MM.1S (cell line): ENCODE results near the gene TAF1A.

Source experiments
- DNase-seq: peaks from one replicate; pipeline ENCODE4 v3.0.0-alpha.2; 2015
- H2AFZ ChIP-seq: fragments of 300-600 bp; sonication (generic); 2 replicates; pipeline ENCODE4 v1.6.0; 2016; ENCODE audit warnings: antibody characterized with exemption, low read length
- H3F3A ChIP-seq: fragments of 300-600 bp; sonication (generic); 2 replicates; pipeline ENCODE4 v1.6.1; 2016; ENCODE audit warnings: mild to moderate bottlenecking, antibody characterized with exemption, low read length, moderate library complexity, mixed read lengths; ENCODE audit not compliant: insufficient read depth
- H3K27ac ChIP-seq: fragments of 300-600 bp; sonication (generic); 2 replicates; pipeline ENCODE4 v1.5.1; 2016; ENCODE audit warnings: mild to moderate bottlenecking, low read length
- H3K27me3 ChIP-seq: fragments of 300-600 bp; sonication (generic); replicated peaks from 2 replicates; pipeline ENCODE4 v1.6.0; 2016; ENCODE audit warnings: low read length; ENCODE audit not compliant: insufficient read depth
- H3K36me3 ChIP-seq: fragments of 300-600 bp; sonication (generic); replicated peaks from 2 replicates; pipeline ENCODE4 v1.6.1; 2016; ENCODE audit warnings: mild to moderate bottlenecking, low read length, mixed read lengths; ENCODE audit not compliant: insufficient read depth
- H3K4me1 ChIP-seq: fragments of 300-600 bp; sonication (generic); 2 replicates; pipeline ENCODE4 v1.6.1; 2016; ENCODE audit warnings: low read length, mixed read lengths
- H3K4me2 ChIP-seq: fragments of 300-600 bp; sonication (generic); 2 replicates; pipeline ENCODE4 v1.6.0; 2016; ENCODE audit warnings: low read depth, low read length
- H3K4me3 ChIP-seq: fragments of 300-600 bp; sonication (generic); 2 replicates; pipeline ENCODE4 v1.5.1; 2016; ENCODE audit warnings: low read length, mixed read lengths
- H3K79me2 ChIP-seq: fragments of 300-600 bp; sonication (generic); 2 replicates; pipeline ENCODE4 v1.6.1; 2016; ENCODE audit warnings: mixed run types, low read length, mixed read lengths
- H3K9ac ChIP-seq: fragments of 300-600 bp; sonication (generic); 2 replicates; pipeline ENCODE4 v1.6.1; 2016; ENCODE audit warnings: low read length, mixed read lengths
- H3K9me2 ChIP-seq: fragments of 300-600 bp; sonication (generic); replicated peaks from 2 replicates; pipeline ENCODE4 v1.6.1; 2016; ENCODE audit warnings: mild to moderate bottlenecking, low read length, mixed read lengths; ENCODE audit not compliant: insufficient read depth
- H3K9me3 ChIP-seq: fragments of 300-600 bp; sonication (generic); replicated peaks from 2 replicates; pipeline ENCODE4 v1.6.1; 2016; ENCODE audit warnings: mild to moderate bottlenecking, low read length, mixed read lengths; ENCODE audit not compliant: insufficient read depth
- H4K20me1 ChIP-seq: fragments of 300-600 bp; sonication (generic); 2 replicates; pipeline ENCODE4 v1.6.1; 2016; ENCODE audit warnings: mild to moderate bottlenecking, low read length, moderate library complexity, mixed read lengths; ENCODE audit not compliant: insufficient read depth
- CTCF ChIP-seq: fragments of 300-600 bp; sonication (generic); IDR thresholded peaks from 2 replicates; pipeline ENCODE4 v1.5.1; 2016; ENCODE audit warnings: antibody characterized with exemption, low read length, mixed read lengths
- EZH2 ChIP-seq: fragments of 300-600 bp; sonication (generic); optimal IDR thresholded peaks from 2 replicates; pipeline ENCODE3; 2017; ENCODE audit warnings: low read depth, mild to moderate bottlenecking, antibody characterized with exemption, low read length, mixed read lengths
- EZH2phosphoT487 ChIP-seq: fragments of 300-600 bp; sonication (generic); IDR thresholded peaks from 2 replicates; pipeline ENCODE4 v1.6.1; 2018; ENCODE audit warnings: antibody characterized with exemption, low read length

TAF1A gene

GRCh38 chr1:222546548-222547259, 43.0 kb downstream of the TAF1A start:
- H3F3A ChIP-seq, result no peaks in the 10 kb centered on the region
- no peaks in the 10 kb centered on the region for H3K27me3 ChIP-seq
- no peak for TF ChIP-seq EZH2phosphoT487
- no peak for TF ChIP-seq CTCF
- no peak for TF ChIP-seq EZH2
- H3K36me3 ChIP-seq, result no peaks in the 10 kb centered on the region
- no peaks in the 10 kb centered on the region for H4K20me1 ChIP-seq
- no peaks in the 10 kb centered on the region for H3K79me2 ChIP-seq
- no peak overlapping the region for H3K27ac ChIP-seq
- no peaks in the 10 kb centered on the region for H3K4me1 ChIP-seq
- H3K4me3 ChIP-seq, result no peak overlapping the region
- H3K9ac ChIP-seq, result no peak overlapping the region
- no peak for DNase-seq
- no peak overlapping the region for H3K4me2 ChIP-seq
- no peaks in the 10 kb centered on the region for H3K9me3 ChIP-seq
- no peak overlapping the region for H2AFZ ChIP-seq
- no peaks in the 10 kb centered on the region for H3K9me2 ChIP-seq

GRCh38 chr1:222546091-222546490, 43.6 kb downstream of the TAF1A start:
- Histone ChIP-seq H3K27me3 (no peaks in the 10 kb centered on the region), H3K4me3 (no peak overlapping the region), H2AFZ (no peak overlapping the region), H3K79me2 (no peaks in the 10 kb centered on the region), H3K4me1 (no peaks in the 10 kb centered on the region), H3K27ac (no peak overlapping the region), H3K4me2 (no peak overlapping the region), H3K9ac (no peak overlapping the region), H4K20me1 (no peaks in the 10 kb centered on the region), H3F3A (no peaks in the 10 kb centered on the region), H3K9me3 (no peaks in the 10 kb centered on the region), H3K36me3 (no peaks in the 10 kb centered on the region), H3K9me2 (no peaks in the 10 kb centered on the region)
- no peak for DNase-seq
- no peak for TF ChIP-seq EZH2
- TF ChIP-seq EZH2phosphoT487, result no peak
- no peak for TF ChIP-seq CTCF

- Histone ChIP-seq H3K9me3 (no peaks in the 10 kb centered on the region), H3K4me1 (no peaks in the 10 kb centered on the region), H3K9ac (no peak overlapping the region), H4K20me1 (no peaks in the 10 kb centered on the region), H3K27ac (no peak overlapping the region), H3K4me2 (no peak overlapping the region), H3K27me3 (no peaks in the 10 kb centered on the region), H3K4me3 (no peak overlapping the region), H3K9me2 (no peaks in the 10 kb centered on the region), H3K79me2 (no peaks in the 10 kb centered on the region), H2AFZ (no peak overlapping the region), H3K36me3 (no peaks in the 10 kb centered on the region), H3F3A (no peaks in the 10 kb centered on the region)
- TF ChIP-seq EZH2, result no peak
- TF ChIP-seq EZH2phosphoT487, result no peak
- no peak for TF ChIP-seq CTCF
- DNase-seq, result no peak
These were observed 45.9 kb downstream of the TAF1A start for GRCh38 chr1:222543817-222544216.
